HG03432 (cell line): ENCODE results near the gene SGSM1.
"Not testable (repeated sequence)": the region's sequence is repeated elsewhere in the genome, so short reads cannot be mapped to it uniquely, and the experiment has no call there.

ENCODE experiments used
- ATAC-seq: cut with Tn5 transposase; IDR thresholded peaks from one replicate; pipeline ENCODE4 v1.9.1; 2021; ENCODE audit warnings: mild to moderate bottlenecking, moderate library complexity; ENCODE audit not compliant: unreplicated experiment

SGSM1 gene

GRCh38 chr22:24887260-24887659, 81.2 kb downstream of the SGSM1 start:
- ATAC-seq = no peak

- ATAC-seq = no peak
Measured at GRCh38 chr22:24893341-24894070, 87.5 kb downstream of the SGSM1 start.

- ATAC-seq = no peak
Measured at GRCh38 chr22:24894220-24894975, 88.4 kb downstream of the SGSM1 start.

- no peak for ATAC-seq
Measured at GRCh38 chr22:24894998-24895397, 89.0 kb downstream of the SGSM1 start.

- no peak for ATAC-seq
Measured at GRCh38 chr22:24901448-24901847, 95.4 kb downstream of the SGSM1 start.

- no peak for ATAC-seq
Measured at GRCh38 chr22:24905909-24906308, 99.9 kb downstream of the SGSM1 start.

- ATAC-seq = not testable (repeated sequence)
Measured at GRCh38 chr22:24907101-24907500, 101.1 kb downstream of the SGSM1 start.

GRCh38 chr22:24920029-24920428, 114.0 kb downstream of the SGSM1 start:
- ATAC-seq = no peak

GRCh38 chr22:24925586-24926427, 119.8 kb downstream of the SGSM1 start:
- ATAC-seq = no peak

GRCh38 chr22:24926428-24926725, 120.4 kb downstream of the SGSM1 start:
- ATAC-seq = no peak

- no peak for ATAC-seq
Measured at GRCh38 chr22:24926849-24927579, 121.0 kb downstream of the SGSM1 start.

- no peak for ATAC-seq
Measured at GRCh38 chr22:24928322-24928721, 122.3 kb downstream of the SGSM1 start.

GRCh38 chr22:24930678-24931077, 124.7 kb downstream of the SGSM1 start:
- ATAC-seq = no peak

GRCh38 chr22:24935771-24936483, 129.9 kb downstream of the SGSM1 start:
- ATAC-seq = no peak

- no peak for ATAC-seq
Measured at GRCh38 chr22:24937114-24937513, 131.1 kb downstream of the SGSM1 start.

GRCh38 chr22:24938741-24939341, 132.8 kb downstream of the SGSM1 start:
- ATAC-seq = no peak

GRCh38 chr22:24942301-24942700, 136.3 kb downstream of the SGSM1 start:
- ATAC-seq = no peak

GRCh38 chr22:24944217-24944937, 138.4 kb downstream of the SGSM1 start:
- ATAC-seq = no peak

- no peak for ATAC-seq
Measured at GRCh38 chr22:24945430-24945829, 139.4 kb downstream of the SGSM1 start.
